Subcutaneous adipose tissue (tissue), 4 donors: Measurements from ENCODE around the gene ATG7. TPM values are rescaled to one million over a fixed set of nuclear protein-coding genes. Genes with fewer than 3 reads are reported as not detected.

Experiments
- CTCF ChIP-seq: fragments of 450-650 bp; IDR thresholded peaks from one replicate; pipeline ENCODE4 v1.5.1; 2016; ENCODE audit warnings: low read depth, mild to moderate bottlenecking, control low read depth, antibody characterized with exemption, moderate library complexity
- total RNA-seq, 4 donors: library from RNA; depleted of rRNA; stranded (reverse); fragments of >200 nt; gene quantifications; one replicate each; pipeline ENCODE4 v1.1.0, GENCODE V29; 2016

ATG7 gene
- total RNA-seq, 4 donors from 2014 or later: 55.0 to 130 (median 87.5) TPM

- no peak for TF ChIP-seq CTCF
Measured at GRCh38 chr3:11539677-11540076, 267.5 kb downstream of the ATG7 start.

DNA sequence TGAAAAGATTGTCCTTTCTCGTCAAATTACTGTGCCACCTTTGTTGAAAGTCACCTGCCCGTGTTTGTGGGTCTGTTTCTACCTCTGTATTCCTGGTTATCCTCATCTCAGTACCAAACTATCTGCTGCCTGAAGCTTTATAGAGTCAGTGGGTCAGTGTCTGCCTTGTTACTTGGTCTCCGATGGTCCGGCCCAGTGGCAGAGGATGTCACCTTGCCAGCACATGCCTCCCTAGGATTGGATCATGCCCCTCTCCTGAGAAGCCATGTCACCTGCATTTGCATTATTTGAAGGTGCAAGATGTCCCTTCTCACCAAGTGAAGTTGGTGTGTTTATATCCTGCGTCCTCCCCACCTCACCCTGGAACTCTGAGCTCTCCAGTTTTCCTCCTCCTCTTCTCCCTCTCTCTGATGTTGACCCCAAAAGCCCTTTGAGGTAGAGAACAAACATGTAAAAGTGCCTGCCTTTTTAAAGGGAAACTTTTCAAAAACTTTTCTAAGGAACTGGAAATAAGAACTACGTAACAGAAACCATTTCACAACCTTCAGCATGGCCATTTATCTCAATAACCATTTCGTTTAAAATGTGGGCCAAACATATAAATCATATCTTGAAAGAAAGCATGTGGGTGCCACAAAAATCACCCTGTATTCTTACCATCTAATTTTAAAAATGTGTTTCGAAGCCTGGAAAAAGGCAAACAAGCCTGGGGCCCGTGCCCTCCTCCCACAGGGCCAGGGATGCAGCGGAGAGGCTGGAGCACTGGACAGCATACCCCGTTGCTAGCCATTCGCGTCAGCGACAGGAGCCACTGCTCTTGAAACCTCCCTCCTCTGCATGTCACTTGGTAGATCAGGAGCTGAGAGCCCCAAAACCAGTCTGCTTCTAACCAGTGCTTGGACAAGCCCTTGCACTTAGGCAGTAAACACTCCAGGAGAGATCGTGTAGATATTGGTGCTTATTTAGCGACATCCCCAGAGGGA is 269.4 kb downstream of the ATG7 start:
- no peak for TF ChIP-seq CTCF

- no peak for TF ChIP-seq CTCF
Measured at GRCh38 chr3:11542551-11542950, 270.4 kb downstream of the ATG7 start.

GRCh38 chr3:11543141-11543947 is 271.1 kb downstream of the ATG7 start:
- no peak for TF ChIP-seq CTCF

GRCh38 chr3:11543948-11544387 is 271.8 kb downstream of the ATG7 start:
- TF ChIP-seq CTCF: no peak

DNA sequence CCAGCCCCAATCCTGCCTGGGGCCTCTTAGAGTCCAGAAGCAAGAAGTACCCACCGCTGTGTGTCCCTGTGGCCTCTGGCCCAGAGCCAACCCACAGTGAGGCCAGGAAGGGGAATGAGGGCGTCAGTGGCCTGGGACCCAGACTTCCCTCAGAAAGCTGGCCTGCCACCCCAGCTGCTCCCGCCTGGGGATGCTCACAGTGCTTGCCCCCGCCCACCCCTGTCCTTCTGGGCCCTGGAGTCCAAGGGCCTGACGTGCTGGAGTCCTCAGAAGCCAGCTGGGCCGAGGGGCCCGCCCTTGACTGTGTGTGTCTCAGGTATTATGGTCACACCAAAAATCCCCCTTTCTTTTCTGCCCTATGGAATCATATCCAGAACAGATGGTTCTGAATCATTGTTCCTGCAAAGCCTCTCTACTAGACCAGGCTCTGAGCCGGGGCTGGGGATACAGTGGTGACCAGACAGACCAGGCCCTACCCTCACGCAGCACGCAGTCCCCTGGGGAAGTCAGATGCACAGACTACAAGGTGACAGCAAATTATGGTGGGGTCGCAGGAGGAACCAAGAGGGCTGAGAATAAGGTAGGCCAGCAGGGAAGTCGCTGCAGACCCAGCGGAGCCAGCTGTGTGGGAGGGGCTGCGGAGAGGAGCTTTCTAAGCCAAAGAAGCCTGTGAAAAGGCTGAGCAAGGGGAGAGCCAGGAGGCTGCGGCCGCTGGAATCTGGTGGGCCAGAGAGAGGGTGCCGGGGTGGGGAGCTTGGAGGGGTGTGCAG is 272.4 kb downstream of the ATG7 start:
- TF ChIP-seq CTCF: no peak
